Stimulated activated CD4-positive, alpha-beta T cell treated with anti-CD3 and anti-CD28 coated beads, TNF-alpha, amount 100 ng/mL, for 24 hours (primary cell): ENCODE results near the gene RNASE1.
"Not testable (repeated sequence)": the region's sequence is repeated elsewhere in the genome, so short reads cannot be mapped to it uniquely, and the experiment has no call there.

Experiments
- DNase-seq, 3 experiments: peaks; one replicate each; pipeline ENCODE4 v3.0.0-alpha.2; 2020; ENCODE audit warnings: low read depth in 3 of 3

RNASE1 gene

GRCh38 chr14:20774258-20774824 is 28.3 kb downstream of the RNASE1 start:
- DNase-seq, result no peak

- DNase-seq, result no peak
Observed at GRCh38 chr14:20772650-20773049, 30.0 kb downstream of the RNASE1 start.

- no peak for DNase-seq
Observed at GRCh38 chr14:20769421-20769820, 33.2 kb downstream of the RNASE1 start.

GRCh38 chr14:20768593-20768892 is 34.1 kb downstream of the RNASE1 start:
- no peak for DNase-seq

- no peak for DNase-seq
Observed at GRCh38 chr14:20760950-20761349, 41.7 kb downstream of the RNASE1 start.

- not testable (repeated sequence) for DNase-seq
Observed at GRCh38 chr14:20759465-20759864, 43.2 kb downstream of the RNASE1 start.

- DNase-seq, result peak in 1 of 3 experiments; percentile 16
Observed at GRCh38 chr14:20757965-20758364, 44.7 kb downstream of the RNASE1 start.

GRCh38 chr14:20755037-20755436 is 47.6 kb downstream of the RNASE1 start:
- DNase-seq, result no peak

GRCh38 chr14:20754308-20754707 is 48.3 kb downstream of the RNASE1 start:
- no peak for DNase-seq

- DNase-seq, result no peak
Observed at GRCh38 chr14:20751963-20752562, 50.6 kb downstream of the RNASE1 start.
